Measurements from ENCODE around the gene SRBD1.

The SRBD1 gene

DNA sequence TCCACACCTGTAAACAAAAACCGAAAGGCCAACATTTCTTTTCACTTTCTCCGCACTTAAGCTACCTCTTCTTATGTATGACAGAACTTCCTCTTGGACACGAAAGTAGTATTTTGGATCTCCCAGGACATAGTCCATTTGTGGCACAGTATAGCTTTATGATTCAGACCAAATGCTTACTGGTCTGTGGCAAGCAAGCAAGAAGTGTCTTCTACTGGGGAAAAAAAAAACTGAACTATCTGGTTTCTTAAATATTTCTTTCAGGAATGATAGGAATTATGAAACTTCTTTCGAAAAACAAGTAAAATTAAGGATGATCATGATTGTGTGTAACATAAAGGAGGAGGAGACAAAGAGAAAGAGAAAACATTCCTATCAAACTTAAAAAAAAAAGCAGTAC, 33.6 kb downstream of the SRBD1 start:
- peaks cover 26% of the 10 kb centered on the region for H3K36me3 ChIP-seq (ENCODE audit: insufficient read depth, low read length)
- H3K27me3 ChIP-seq (ENCODE audit: insufficient read depth, low read length), result no peaks in the 10 kb centered on the region

DNA sequence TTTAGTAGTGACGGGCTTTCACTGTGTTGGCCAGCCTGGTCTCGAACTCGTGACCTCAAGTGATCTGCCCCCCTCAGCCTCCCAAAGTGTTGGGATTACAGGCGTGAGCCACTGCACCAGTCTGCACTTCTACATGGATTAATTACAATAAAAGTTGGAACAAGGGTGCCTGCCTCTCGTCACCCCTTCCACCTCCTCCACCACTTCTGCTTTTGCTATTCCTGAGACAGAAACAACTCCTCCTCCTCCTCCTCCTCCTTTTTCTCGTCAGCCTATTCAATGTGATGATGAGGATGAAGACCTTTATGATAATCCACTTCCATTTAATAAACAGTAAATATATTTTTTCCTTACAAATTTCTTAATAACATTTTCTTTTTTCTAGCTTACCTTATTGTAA, 35.2 kb downstream of the SRBD1 start:
- no peak overlapping the region for H3K4me3 ChIP-seq (ENCODE audit: low read length)
- H3K27me3 ChIP-seq (ENCODE audit: insufficient read depth, low read length), result no peaks in the 10 kb centered on the region
- peaks cover 21% of the 10 kb centered on the region for H3K36me3 ChIP-seq (ENCODE audit: insufficient read depth, low read length)
- H3K9me3 ChIP-seq (ENCODE audit: low read length), result peaks cover 2% of the 10 kb centered on the region
- H3K4me1 ChIP-seq (ENCODE audit: insufficient read depth, low read length), result no peaks in the 10 kb centered on the region
- H2AFZ ChIP-seq (ENCODE audit: low read depth, low read length), result no peak overlapping the region

More for the DNA sequence above, 33.6 kb downstream of the SRBD1 start:
- Histone ChIP-seq H3K4me1 (ENCODE audit: insufficient read depth, low read length) (no peaks in the 10 kb centered on the region), H3K4me3 (ENCODE audit: low read length) (no peak overlapping the region), H2AFZ (ENCODE audit: low read depth, low read length) (no peak overlapping the region), H3K9me3 (ENCODE audit: low read length) (peaks cover 2% of the 10 kb centered on the region)

DNA sequence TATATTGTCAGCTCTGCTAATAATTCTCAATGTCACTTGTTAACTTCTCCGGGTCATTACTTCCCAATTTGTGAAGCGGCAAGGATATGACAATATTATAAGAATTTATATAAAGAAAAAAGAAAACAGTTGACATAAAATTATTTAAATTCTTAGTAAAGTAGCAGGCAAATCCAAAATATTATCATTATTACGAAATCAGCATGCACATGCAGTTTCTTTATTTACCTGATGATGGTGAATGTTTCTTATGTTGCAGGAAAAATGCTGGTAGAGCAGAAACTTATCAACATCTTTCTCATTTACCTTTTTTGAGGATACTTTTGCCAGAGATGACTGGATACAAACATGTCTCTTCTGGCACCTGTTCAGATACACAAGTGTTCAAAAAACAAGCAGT, 38.1 kb downstream of the SRBD1 start:
- Histone ChIP-seq H3K36me3 (ENCODE audit: insufficient read depth, low read length) (peaks cover 13% of the 10 kb centered on the region), H2AFZ (ENCODE audit: low read depth, low read length) (no peak overlapping the region), H3K4me1 (ENCODE audit: insufficient read depth, low read length) (no peaks in the 10 kb centered on the region)

DNA sequence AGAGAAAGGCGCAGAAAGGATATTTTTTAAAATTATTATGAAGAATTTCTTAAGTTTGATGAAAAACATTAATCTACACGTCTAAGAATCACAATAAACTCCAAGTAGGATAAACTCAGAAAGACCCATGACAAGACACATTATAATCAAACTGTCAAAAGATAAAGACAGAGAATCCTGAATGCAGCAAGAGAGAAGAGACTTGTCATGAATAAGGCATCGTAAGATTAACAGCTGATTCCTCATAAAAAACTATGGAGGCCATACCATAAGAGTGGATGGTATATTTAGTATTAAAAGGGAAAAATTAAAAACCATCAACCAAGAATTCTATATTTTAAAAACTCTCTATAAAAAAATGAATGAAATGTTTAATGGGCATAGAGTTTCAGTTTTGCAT, 39.1 kb downstream of the SRBD1 start:
- H3K4me3 ChIP-seq (ENCODE audit: low read length), result no peak overlapping the region

More for the DNA sequence above, 38.1 kb downstream of the SRBD1 start:
- no peak overlapping the region for H3K4me3 ChIP-seq (ENCODE audit: low read length)
- no peaks in the 10 kb centered on the region for H3K27me3 ChIP-seq (ENCODE audit: insufficient read depth, low read length)
- no peaks in the 10 kb centered on the region for H3K9me3 ChIP-seq (ENCODE audit: low read length)

GRCh38 chr2:45570671-45571334, 40.3 kb downstream of the SRBD1 start:
- Histone ChIP-seq H3K27me3 (ENCODE audit: insufficient read depth, low read length) (no peaks in the 10 kb centered on the region), H3K36me3 (ENCODE audit: insufficient read depth, low read length) (peaks cover 13% of the 10 kb centered on the region), H3K9me3 (ENCODE audit: low read length) (no peaks in the 10 kb centered on the region), H3K4me3 (ENCODE audit: low read length) (no peak overlapping the region), H2AFZ (ENCODE audit: low read depth, low read length) (no peak overlapping the region), H3K4me1 (ENCODE audit: insufficient read depth, low read length) (no peaks in the 10 kb centered on the region)

More for the DNA sequence above, 39.1 kb downstream of the SRBD1 start:
- H3K4me1 ChIP-seq (ENCODE audit: insufficient read depth, low read length), result no peaks in the 10 kb centered on the region
- no peaks in the 10 kb centered on the region for H3K27me3 ChIP-seq (ENCODE audit: insufficient read depth, low read length)
- H3K36me3 ChIP-seq (ENCODE audit: insufficient read depth, low read length), result peaks cover 13% of the 10 kb centered on the region
- H2AFZ ChIP-seq (ENCODE audit: low read depth, low read length), result no peak overlapping the region
- no peaks in the 10 kb centered on the region for H3K9me3 ChIP-seq (ENCODE audit: low read length)

GRCh38 chr2:45568935-45569334, 42.1 kb downstream of the SRBD1 start:
- Histone ChIP-seq H2AFZ (ENCODE audit: low read depth, low read length) (no peak overlapping the region), H3K36me3 (ENCODE audit: insufficient read depth, low read length) (peaks cover 13% of the 10 kb centered on the region), H3K4me3 (ENCODE audit: low read length) (no peak overlapping the region), H3K27me3 (ENCODE audit: insufficient read depth, low read length) (no peaks in the 10 kb centered on the region), H3K9me3 (ENCODE audit: low read length) (no peaks in the 10 kb centered on the region), H3K4me1 (ENCODE audit: insufficient read depth, low read length) (no peaks in the 10 kb centered on the region)

GRCh38 chr2:45567974-45568789, 42.9 kb downstream of the SRBD1 start:
- H2AFZ ChIP-seq (ENCODE audit: low read depth, low read length), result no peak overlapping the region
- H3K36me3 ChIP-seq (ENCODE audit: insufficient read depth, low read length), result peaks cover 10% of the 10 kb centered on the region
- H3K4me3 ChIP-seq (ENCODE audit: low read length), result no peak overlapping the region
- H3K4me1 ChIP-seq (ENCODE audit: insufficient read depth, low read length), result no peaks in the 10 kb centered on the region
- H3K9me3 ChIP-seq (ENCODE audit: low read length), result no peaks in the 10 kb centered on the region
- no peaks in the 10 kb centered on the region for H3K27me3 ChIP-seq (ENCODE audit: insufficient read depth, low read length)

GRCh38 chr2:45567288-45567963, 43.6 kb downstream of the SRBD1 start:
- H3K9me3 ChIP-seq (ENCODE audit: low read length), result no peaks in the 10 kb centered on the region
- H3K4me3 ChIP-seq (ENCODE audit: low read length), result no peak overlapping the region
- H2AFZ ChIP-seq (ENCODE audit: low read depth, low read length), result no peak overlapping the region
- H3K27me3 ChIP-seq (ENCODE audit: insufficient read depth, low read length), result no peaks in the 10 kb centered on the region
- no peaks in the 10 kb centered on the region for H3K4me1 ChIP-seq (ENCODE audit: insufficient read depth, low read length)
- H3K36me3 ChIP-seq (ENCODE audit: insufficient read depth, low read length), result peaks cover 5% of the 10 kb centered on the region

- no peaks in the 10 kb centered on the region for H3K36me3 ChIP-seq (ENCODE audit: insufficient read depth, low read length)
- no peaks in the 10 kb centered on the region for H3K27me3 ChIP-seq (ENCODE audit: insufficient read depth, low read length)
- H3K4me3 ChIP-seq (ENCODE audit: low read length), result no peak overlapping the region
- H3K4me1 ChIP-seq (ENCODE audit: insufficient read depth, low read length), result no peaks in the 10 kb centered on the region
- no peaks in the 10 kb centered on the region for H3K9me3 ChIP-seq (ENCODE audit: low read length)
- H2AFZ ChIP-seq (ENCODE audit: low read depth, low read length), result no peak overlapping the region
These were observed 51.6 kb downstream of the SRBD1 start for GRCh38 chr2:45559436-45559835.

- H3K4me1 ChIP-seq (ENCODE audit: insufficient read depth, low read length), result no peaks in the 10 kb centered on the region
- H3K27me3 ChIP-seq (ENCODE audit: insufficient read depth, low read length), result no peaks in the 10 kb centered on the region
- no peaks in the 10 kb centered on the region for H3K9me3 ChIP-seq (ENCODE audit: low read length)
- H2AFZ ChIP-seq (ENCODE audit: low read depth, low read length), result no peak overlapping the region
- no peak overlapping the region for H3K4me3 ChIP-seq (ENCODE audit: low read length)
- peaks cover 2% of the 10 kb centered on the region for H3K36me3 ChIP-seq (ENCODE audit: insufficient read depth, low read length)
These were observed 56.3 kb downstream of the SRBD1 start for GRCh38 chr2:45554742-45555140.

DNA sequence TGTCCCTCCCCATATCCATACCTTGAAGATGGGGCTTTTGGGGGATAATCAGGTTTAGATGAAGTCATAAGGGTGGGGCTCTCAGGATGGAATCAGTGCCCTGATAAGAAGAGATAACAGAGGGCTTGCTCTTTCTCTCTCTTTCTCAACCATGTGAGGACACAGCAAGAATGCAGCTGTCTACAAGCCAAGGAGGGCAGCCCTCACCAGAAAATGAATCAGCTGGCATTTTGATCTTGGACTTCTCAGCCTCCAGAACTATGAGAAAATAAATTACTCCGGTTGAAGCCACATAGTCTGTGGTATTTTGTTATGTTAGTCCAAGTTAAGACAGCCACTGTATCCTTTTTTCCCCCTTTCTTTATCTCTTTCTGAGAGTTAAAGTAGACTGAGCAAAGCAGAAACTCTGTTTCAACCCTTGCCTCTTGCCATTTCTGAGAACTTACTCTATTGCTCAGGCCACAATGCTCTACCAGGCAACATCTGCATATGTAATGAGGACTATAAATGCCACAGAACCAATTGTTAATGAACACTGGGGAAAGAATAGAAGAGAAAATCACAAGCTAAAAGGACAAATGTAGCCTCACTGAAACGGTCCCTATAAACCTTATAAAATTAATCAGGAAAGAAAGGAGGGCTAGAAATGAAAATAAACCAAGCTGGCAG, 56.9 kb downstream of the SRBD1 start:
- H2AFZ ChIP-seq (ENCODE audit: low read depth, low read length), result no peak overlapping the region
- no peak overlapping the region for H3K4me3 ChIP-seq (ENCODE audit: low read length)
- no peaks in the 10 kb centered on the region for H3K9me3 ChIP-seq (ENCODE audit: low read length)
- H3K4me1 ChIP-seq (ENCODE audit: insufficient read depth, low read length), result no peaks in the 10 kb centered on the region
- peaks cover 2% of the 10 kb centered on the region for H3K36me3 ChIP-seq (ENCODE audit: insufficient read depth, low read length)
- no peaks in the 10 kb centered on the region for H3K27me3 ChIP-seq (ENCODE audit: insufficient read depth, low read length)

- H3K27me3 ChIP-seq (ENCODE audit: insufficient read depth, low read length), result no peaks in the 10 kb centered on the region
- peaks cover 6% of the 10 kb centered on the region for H3K36me3 ChIP-seq (ENCODE audit: insufficient read depth, low read length)
- no peak overlapping the region for H2AFZ ChIP-seq (ENCODE audit: low read depth, low read length)
- H3K4me1 ChIP-seq (ENCODE audit: insufficient read depth, low read length), result no peaks in the 10 kb centered on the region
- H3K4me3 ChIP-seq (ENCODE audit: low read length), result no peak overlapping the region
- H3K9me3 ChIP-seq (ENCODE audit: low read length), result no peaks in the 10 kb centered on the region
These were observed 59.2 kb downstream of the SRBD1 start for GRCh38 chr2:45551862-45552261.

DNA sequence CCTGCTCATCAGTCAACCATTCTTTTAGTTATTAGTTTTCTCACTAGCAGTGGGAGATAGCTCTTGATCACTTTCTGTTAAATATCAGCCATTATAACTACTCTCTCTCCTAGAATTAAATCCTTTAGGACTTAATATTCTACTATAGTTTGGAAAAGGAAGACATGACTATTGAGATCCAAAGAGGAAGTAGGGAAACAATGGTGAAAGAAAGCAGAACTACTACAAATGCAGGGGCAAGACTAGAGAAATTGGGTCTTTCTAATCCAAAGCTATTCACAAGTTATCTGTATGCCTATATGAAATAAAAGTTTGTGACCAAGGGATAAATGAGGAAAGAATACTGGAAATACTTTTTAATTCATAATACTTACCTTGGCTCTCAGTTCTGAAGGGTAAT, 65.1 kb downstream of the SRBD1 start:
- Histone ChIP-seq H3K4me1 (ENCODE audit: insufficient read depth, low read length) (no peaks in the 10 kb centered on the region), H3K27me3 (ENCODE audit: insufficient read depth, low read length) (no peaks in the 10 kb centered on the region), H3K36me3 (ENCODE audit: insufficient read depth, low read length) (peaks cover 44% of the 10 kb centered on the region), H3K4me3 (ENCODE audit: low read length) (no peak overlapping the region), H2AFZ (ENCODE audit: low read depth, low read length) (no peak overlapping the region), H3K9me3 (ENCODE audit: low read length) (peaks cover 17% of the 10 kb centered on the region)

Measured in neuron (in vitro differentiated cells).